Non-pigmented ciliary epithelial cell (primary cell): ENCODE measurements around the gene ELOVL6.
"Not testable (repeated sequence)": the region's sequence is repeated elsewhere in the genome, so short reads cannot be mapped to it uniquely, and the experiment has no call there.

Source experiments
- DNase-seq: peaks from one replicate; pipeline ENCODE4 v3.0.0-alpha.2; 2010; ENCODE audit warnings: low read depth

The ELOVL6 gene

DNA sequence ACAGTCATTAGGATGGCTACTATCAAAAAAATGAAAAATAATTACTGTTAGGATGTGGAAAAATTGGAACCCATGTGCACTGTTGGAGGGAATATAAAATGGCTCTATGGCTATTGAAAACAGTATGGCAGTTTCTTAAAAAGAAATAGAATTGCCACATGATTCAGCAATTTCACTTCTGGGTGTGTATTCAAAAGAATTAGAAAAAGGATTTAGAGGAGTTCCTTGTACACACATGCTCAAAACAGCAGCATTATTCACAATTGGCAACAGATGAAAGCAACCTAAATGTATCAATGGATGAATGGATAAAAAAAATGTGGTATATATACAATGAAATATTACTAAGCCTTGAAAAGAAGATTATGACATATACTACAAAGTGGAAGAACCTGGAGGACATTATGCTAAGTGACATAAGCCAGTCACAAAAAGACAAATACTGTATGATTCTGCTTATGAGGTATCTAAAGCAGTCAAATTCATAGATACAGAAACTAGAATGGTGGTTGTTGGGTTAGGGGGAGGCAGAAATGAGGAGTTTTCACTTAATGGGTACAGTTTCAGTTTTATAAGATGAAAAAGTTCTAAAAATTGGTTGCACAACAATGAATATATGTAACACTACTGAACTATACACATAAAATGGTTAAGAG lies 123.2 kb downstream of the ELOVL6 start:
- no peak for DNase-seq

DNA sequence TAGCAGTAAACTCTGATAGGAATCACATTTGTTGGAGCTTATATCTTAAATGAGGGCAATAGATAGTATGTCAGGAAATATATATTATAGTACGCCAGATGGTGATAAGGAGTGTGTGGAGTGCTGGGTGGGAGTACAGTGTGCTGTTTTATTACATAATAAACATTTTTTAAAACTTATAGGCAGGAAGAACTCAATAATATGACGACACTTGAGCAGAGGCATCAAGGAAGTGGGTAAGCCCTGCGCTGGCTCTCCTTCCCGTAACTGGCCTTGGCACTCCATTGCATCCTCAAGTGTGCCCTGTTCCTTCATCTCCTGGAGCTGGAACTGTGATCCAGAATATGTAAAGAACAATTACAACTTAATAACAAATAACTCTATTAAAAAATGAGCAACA lies 123.8 kb downstream of the ELOVL6 start:
- DNase-seq: no peak

DNA sequence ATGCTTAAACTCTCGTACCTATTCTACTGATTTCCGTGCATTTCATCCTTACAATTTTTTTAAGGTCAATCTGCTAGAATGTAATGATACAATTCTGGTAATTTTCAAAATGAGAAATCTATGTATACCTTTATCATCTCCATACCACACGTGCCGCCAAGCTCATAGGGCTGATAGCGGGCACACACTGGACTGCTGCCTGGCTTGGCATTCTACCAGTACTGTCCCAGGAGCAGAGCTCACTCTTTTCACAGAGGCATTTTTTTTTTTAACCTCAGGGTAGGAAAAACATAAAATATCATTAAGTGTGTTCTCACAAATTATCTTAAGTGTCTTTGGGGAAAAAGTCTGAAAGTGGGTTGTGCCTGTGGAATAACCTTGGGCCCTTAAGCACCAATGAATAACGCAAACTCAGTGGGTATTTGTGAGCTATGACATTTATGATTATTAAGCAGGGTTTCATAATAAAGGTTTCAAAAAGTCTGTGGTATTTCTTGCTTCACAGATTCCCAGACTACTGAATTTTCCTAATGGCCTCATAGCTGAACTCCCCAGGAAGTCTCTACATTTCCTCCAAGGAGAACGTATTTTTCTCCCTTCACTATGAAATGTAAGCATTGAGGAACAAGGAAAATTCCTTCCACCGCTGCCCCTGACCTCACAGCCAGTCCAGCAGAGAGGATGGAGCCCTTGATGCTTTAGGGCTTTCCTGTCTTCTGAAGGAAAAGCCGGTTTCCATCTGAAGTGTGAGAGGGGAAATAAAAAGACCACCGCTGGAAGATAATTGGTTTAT lies 125.2 kb downstream of the ELOVL6 start:
- no peak for DNase-seq

DNA sequence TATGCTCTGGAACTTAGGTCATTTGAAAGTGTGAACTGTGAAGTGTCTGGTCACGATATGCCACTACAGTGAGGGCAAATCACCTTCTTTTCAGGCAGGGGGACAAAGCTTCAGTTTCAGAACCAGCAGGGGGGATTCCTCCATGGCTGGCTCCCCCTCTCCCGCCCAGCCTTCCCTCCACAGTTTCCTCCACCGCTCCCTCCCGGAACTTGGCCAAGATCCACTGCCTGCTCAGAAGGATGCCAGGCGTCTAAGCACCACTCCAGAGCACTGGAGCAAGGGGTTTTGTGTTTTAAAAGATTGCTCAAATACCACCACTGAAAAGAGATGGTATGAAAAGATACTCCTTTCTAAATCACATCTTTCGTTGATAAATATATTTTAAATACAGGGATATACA lies 126.9 kb downstream of the ELOVL6 start:
- no peak for DNase-seq

DNA sequence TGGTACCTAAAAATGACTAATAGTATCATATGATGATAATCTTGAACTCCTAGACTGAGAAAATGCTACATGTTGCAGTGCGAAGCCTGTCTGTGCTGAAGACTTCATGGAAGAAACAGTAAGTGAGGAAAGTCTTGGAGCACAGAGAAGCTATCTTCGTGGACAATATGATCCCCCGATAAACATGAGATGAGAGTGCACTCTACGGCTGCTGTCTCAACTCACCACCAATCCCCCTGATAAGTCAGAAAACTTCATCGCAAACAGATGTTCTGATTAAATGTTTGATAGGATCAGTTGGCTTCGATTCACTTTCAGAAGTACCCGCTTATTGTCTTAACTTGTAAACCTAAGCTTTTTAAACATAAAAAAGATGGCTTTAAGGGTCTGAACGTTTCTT lies 130.2 kb downstream of the ELOVL6 start:
- no peak for DNase-seq

DNA sequence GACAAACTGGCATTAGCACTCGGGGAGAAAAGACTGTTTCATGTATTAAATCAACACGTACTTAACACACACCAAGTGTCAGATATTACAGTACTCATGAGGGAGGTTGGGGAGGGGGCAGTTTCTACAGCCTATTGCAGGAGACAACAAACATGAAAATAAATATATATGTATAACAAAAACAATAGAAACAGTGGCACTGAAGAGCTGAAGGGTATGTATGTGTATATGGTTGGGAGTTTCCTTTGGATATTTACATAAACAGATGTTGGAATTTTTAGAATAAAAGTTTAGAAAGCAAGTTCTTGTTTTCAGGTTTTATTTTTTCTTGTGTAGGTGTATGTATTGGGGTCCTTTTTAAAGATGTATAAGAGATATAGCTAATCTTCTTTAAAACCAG lies 133.5 kb downstream of the ELOVL6 start:
- no peak for DNase-seq

DNA sequence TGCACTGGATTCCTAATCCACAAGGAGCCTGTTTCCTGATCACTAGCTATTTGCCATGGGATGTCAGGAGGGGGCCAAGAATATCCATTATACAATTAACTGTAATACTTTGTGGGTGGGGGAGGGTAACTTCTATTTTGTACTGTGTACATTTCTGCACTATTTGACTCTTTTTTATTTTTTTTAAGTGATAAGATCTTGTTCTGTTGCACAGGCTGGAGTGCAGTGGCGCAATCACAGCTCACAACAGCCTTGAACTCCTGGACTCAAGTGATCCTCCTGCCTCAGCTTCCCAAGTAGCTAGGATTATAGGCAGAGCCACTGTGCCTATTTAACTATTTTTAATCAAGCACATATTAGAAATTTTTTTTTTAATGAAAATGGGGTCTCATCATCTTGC lies 134.1 kb downstream of the ELOVL6 start:
- no peak for DNase-seq

DNA sequence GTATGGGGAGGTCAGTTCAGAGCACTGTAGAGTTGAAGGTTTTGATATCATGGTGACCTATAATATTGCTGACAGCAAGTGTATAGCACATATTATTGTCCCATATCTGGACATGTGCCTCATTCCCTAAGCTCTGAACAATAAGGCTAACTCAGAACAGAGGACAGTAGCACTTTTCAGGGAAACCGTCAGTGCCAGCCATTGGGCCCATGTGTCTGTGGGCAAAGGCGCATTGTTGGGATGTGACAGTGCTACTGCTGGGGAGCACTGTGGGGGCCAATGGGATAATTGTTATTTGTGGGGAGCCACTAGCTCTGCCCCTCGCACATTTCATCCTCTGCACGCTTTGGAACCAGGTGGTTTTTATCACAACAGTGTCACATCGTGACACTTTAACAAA lies 136.2 kb downstream of the ELOVL6 start:
- DNase-seq: no peak

DNA sequence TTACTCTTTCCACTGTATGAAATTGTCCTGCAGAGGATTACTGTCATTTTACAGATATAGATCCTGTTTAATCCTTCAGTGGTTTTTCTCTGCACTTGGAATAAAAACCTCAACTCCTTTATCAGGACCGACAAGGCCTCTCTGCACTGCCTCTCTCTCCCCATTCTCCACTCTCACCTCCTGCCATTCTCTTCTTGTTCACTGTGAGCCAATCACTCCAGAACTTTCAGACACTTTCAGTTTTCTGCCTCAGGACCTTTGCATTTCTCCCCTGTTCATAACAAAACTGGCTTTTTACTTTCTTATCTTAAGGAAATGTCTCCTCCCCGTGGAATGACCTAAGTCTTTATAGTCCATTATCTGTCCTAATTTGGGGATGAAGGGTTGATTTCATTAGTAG lies 137.3 kb downstream of the ELOVL6 start:
- DNase-seq: no peak

DNA sequence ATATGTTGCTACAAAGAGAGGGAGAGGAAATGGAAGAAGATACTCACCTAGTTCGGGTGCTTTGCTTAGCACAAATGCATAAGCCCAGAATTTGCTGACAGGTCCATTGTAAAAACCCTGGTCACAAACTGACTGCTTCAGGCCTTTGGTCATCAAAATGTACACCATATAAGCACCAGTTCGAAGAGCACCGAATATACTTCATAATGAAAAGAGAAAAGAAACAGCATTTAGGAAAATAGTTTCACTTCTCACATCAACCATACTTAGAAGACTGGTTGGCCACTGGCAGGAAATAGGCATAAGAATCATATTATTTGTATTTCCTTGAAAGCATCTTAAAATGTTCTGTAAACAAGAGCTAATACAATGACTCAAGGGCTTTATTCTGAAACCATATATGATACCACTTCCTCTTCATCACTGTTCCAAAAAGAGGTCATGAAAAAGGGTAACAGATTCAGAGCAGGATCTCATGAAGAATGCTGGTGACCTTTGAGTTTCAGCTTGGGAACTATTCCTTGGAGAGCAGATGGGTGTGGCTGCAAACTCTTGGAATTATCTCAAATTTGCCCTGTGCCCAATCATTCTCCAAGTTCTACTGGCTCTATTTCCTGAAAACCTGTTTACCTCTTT lies 138.7 kb downstream of the ELOVL6 start:
- DNase-seq: no peak

DNA sequence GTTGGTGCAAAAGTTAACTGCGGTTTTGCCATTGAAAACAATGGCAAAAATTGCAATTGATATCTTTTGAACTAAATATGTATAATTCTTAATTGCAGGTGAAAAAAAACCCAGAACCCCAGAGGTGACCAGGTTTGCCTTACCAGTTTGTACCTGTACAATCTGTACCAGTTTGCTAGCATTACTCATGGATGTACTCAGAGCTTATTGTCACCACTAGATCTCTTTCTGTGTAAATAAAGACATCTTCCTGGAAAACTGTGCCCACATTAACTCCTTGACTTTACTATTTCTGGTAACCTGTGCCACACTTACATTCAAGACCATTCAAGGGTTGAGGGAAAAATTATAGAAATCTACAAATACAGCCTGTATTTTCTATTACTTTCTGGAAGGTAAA lies 139.7 kb downstream of the ELOVL6 start:
- no peak for DNase-seq

DNA sequence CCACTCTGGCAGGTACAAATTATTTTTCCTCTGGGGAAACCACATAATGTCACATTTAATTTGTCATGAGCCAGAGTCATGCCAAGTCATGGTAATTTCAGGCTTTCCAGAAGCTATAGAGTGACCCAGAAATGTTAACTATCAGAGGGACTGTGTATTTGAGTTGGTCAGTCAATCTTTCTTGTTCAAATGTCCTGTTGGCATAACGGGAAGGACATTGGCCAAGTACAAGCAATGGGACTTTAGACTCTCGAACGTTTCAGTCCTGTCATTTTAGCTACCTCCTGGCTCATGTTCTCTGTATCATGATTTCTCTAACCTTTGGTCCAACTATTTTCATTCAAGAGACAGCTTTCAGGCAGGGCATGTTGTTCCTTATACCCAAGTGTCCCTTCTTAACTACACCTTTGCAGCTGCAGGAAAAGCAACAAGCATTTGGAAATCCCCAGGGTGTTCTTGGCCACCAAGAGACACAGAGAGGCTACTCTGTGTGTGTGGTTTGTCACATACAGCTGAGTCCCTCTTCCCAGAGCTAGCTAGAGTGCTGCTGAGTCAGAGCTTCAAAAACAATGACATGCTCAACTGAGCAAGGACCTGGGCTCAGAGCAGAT lies 143.2 kb downstream of the ELOVL6 start:
- DNase-seq: no peak

DNA sequence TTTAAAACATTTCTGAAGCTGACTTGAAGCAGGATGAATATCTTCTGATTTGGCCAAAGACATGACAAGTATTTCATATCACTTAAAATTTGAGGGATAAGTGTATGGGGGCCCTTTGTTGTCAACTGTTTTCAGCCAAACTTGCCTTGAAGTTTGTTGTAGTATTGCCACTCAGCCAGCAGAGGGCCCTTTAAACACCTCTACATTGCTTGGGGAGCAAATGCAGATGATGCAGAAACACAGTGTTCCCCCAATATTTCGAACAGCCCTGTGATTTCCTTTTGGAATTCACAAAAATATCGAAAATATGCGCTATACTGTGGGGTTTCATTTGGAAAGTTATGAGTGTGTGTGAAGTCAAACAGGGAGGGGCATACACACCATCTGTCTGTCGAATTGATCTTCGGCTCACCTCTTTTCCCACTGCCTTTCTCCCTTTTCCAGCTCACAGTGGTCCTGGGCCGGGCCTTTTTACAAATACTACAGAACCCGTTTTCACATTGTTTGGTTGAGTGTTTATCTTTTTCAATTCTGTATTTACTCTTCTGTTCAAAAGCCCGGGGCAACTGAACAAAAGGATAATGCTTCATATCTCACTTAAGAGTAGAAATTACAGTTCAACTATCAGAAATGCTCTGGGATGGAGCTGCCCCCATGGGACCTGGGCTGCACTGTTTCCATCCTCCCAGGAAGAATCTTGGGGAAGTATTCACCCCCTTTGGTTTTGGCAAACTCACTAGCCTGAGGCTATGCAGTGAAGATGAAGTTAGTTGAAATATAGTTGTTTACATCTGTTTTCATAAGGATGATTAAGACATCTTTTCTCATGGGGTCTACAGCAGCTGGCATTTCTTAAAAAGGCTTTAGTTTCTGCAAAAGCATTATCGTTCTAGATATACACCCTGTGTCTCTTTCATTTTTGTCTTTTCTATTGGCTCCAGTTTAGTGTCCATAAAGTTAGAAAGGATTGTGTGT lies 148.2 kb downstream of the ELOVL6 start:
- DNase-seq: no peak

DNA sequence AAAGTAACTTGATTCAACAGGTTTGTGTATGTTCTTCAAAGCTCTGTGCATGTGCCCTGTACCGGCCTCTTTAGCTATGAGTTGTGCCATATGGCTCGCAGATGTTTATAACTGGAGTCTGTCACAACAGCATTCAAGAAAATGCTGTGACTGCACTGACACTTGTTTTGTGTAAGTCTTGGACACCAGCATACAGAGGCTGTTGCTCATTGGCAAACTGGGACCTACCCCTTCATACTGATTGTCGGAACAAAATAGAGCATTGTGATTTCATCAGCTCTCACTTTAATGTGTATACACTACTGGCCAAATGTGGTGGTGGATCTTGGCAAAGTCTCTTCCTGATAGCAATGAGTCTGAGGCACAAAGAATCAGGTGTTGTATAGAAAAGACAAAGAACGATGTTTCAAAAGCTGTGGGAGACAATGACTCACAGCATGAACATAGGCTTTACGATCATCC lies 151.8 kb downstream of the ELOVL6 start:
- DNase-seq: no peak

DNA sequence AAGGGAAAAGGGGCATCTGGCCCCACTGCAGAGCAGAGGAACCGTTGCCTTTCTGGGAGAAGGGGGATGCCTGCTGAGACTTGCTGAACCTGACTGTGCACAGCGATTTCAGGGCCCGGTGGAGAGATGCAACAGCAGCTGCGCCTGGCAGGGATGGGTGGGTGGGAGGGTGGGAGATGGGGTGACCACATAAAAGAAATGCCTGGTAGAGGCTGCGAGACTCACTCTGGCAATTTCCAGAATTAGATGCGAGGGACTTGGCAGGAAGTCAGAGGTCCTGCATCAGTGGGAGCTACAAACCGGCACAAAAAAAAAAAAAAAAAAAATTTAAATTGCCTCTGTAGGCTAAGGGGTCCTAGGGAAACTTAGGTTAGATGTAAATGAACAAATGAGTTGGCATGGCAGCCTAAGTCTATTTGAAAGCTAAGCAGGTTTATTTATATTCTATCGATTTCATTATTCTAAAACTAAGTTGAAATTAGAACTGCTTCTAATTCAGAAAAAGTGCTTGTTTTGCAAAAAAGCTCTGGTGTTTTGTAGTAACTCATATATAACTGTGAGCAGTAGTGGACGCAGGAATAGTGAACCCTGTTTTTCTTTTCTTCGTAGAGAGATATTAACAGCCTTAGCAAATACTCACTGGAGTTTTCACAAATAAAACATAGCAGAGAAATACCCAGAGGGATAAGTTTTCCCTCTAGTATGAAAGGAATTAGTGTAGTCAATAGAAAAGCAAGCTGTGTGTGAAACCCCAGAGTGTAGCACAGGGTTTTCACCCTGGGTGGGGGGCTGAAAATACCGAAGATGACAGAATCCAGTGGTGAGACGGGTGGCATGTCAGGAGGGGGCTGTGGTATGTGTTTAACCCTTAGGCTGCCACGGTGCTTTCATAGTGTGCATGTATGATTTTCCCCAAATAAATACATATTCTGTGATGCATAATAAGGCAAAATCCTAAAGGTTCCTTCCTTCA lies 155.6 kb downstream of the ELOVL6 start:
- DNase-seq: no peak

DNA sequence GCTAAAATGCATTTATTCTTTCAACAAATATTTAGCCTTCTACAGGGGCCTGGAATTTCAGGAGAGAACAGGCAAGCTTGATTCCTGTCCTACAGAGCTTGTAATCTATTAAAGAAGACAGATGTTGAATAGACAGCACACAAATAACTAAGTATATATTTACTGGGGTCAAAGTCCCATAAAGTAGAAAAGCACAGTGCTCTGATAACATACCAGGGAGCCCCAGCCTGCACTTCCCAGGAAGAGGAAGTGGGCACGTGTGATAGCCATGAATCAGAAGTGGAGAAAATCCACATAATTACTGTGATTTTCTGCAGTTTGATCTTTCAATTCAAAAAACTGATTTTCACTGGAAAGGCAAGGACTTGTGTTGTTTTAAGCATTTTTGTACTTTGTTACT lies 156.7 kb downstream of the ELOVL6 start:
- DNase-seq: no peak

DNA sequence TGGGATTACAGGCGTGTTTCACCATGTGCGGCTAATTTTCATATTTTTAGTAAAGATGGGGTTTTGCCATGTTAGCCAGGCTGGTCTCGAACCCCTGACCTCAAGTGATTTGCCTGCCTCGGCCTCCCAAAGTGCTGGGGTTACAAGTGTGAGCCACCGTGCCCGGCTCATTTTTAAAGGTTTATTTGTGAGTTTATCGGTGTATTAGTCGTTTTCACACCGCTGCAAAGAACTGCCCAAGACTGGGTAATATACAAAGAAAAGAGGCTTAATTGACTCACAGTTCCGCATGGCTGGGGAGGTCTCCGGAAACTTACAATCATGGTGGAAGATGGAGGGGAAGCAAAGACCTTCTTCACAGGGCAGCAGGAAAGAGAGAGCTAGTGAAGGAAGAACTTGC lies 159.3 kb downstream of the ELOVL6 start:
- not testable (repeated sequence) for DNase-seq

DNA sequence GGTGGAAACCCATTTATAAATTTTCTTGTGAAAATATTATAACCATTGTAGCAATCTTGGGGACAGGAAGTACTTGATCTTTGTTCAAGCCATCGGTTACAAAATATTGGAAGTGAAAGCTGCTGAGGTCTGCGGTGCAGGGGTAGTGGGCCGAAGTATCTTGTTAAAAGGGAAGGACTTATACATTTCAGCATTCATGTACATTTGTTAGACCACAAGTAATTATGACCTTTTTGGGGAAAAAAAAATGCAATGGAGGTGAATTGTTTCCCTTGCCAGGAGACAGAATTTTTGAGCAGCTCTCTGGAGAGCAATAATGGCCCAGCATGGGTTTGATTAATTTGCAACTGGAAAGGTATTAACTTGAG lies 164.4 kb downstream of the ELOVL6 start:
- no peak for DNase-seq

DNA sequence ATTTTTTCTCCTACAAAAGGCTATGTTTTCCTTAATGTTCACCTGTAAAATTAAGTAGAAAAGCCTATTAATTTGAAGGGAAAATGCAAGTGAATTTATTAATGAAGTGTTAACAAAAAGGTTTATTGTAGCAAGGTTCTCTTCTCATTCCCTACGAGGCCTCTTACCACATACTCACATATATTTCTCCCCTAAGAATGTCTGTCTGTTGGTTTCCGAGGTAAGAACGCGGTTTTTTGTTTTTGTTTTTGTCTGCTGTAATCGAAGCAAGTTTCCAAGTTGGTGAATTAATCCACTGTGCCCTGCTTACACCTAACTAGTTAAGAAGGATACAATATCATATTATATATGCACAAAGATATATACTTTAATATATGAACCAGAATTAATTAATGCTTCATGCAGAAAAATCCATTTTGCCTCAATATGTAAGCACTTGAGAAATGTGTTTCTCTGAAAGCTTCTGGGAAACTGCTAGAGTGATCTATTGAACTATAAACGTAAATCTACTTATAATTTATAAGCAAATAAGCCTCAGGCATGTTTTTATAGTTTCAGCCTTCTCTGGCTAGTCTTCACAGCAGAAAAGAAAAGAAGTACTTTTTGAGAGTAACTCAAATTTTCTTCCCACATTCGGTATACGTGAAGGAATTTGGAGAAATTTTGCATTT lies 164.9 kb downstream of the ELOVL6 start:
- DNase-seq: no peak

DNA sequence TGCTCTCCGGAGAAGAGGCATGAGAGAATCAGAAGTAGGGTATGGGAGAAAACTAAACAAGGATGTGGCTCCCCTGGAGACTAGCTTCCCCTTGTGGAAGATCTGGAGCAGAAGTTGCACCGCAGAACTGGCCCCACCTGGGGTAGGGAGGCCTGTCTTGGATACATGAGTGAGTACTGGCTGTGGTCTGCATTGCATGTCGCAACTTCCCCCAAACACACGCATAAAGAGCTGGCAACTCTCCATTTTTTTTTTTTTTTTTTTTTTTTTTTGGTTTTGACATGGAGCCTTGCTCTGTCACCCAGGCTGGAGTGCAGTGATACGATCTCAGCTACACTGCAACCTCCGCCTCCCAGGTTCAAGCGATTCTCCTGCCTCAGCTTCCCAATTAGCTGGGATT lies 165.8 kb downstream of the ELOVL6 start:
- no peak for DNase-seq
